Keratinocyte (primary cell): ENCODE data around the gene MRPL10. TPM values are rescaled to one million over a fixed set of nuclear protein-coding genes. Genes with fewer than 3 reads are reported as not detected.

ENCODE experiments used
- DNase-seq: peaks from one replicate; pipeline ENCODE4 v3.0.0-alpha.2; 2011; ENCODE audit warnings: low read depth, missing footprints, low spot score
- FAIRE-seq: peaks from 2 replicates; lab custom pipeline; 2011; peaks lifted over from hg19 to GRCh38; lab: Jason Lieb, UNC
- H2AFZ ChIP-seq: 2 replicates; pipeline ENCODE4 v1.6.0; 2012; ENCODE audit warnings: low read length, control low read depth, inconsistent platforms; ENCODE audit not compliant: control insufficient read depth
- H3K27ac ChIP-seq: 2 replicates; pipeline ENCODE4 v1.5.1; 2011; ENCODE audit warnings: low read length; ENCODE audit not compliant: control insufficient read depth, insufficient read depth
- H3K27me3 ChIP-seq: 3 replicates; pipeline ENCODE4 v1.6.0; 2011; ENCODE audit warnings: low read length; ENCODE audit not compliant: control insufficient read depth, insufficient read depth; ENCODE audit errors: extremely low read depth
- H3K36me3 ChIP-seq, 2 experiments: 2 replicates in 1 of 2; 3 replicates in 1 of 2; pipeline ENCODE4 v1.5.1; 2011; ENCODE audit warnings: low read length in 2 of 2, mild to moderate bottlenecking in 1 of 2; ENCODE audit not compliant: control insufficient read depth in 2 of 2, insufficient read depth in 2 of 2; ENCODE audit errors: extremely low read depth in 1 of 2
- H3K4me1 ChIP-seq: 3 replicates; pipeline ENCODE4 v1.5.1; 2011; ENCODE audit warnings: low read length; ENCODE audit not compliant: control insufficient read depth, insufficient read depth; ENCODE audit errors: extremely low read depth
- H3K4me2 ChIP-seq: 3 replicates; pipeline ENCODE4 v1.6.0; 2011; ENCODE audit warnings: low read depth, low read length; ENCODE audit not compliant: control insufficient read depth, insufficient read depth; ENCODE audit errors: extremely low read depth
- H3K4me3 ChIP-seq, 3 experiments: fragments of 200-600 bp in 1 of 3; sonication (generic) in 1 of 3; 2 replicates in 2 of 3; 3 replicates in 1 of 3; pipeline ENCODE4 v1.5.1; 2011 to 2016; ENCODE audit warnings: low read length in 3 of 3, mild to moderate bottlenecking in 3 of 3, control low read depth in 2 of 3, inconsistent platforms in 1 of 3, low read depth in 1 of 3, mixed read lengths in 1 of 3, mixed run types in 1 of 3, moderate library complexity in 1 of 3; ENCODE audit not compliant: control insufficient read depth in 2 of 3, insufficient read depth in 2 of 3; ENCODE audit errors: extremely low read depth in 1 of 3
- H3K79me2 ChIP-seq: 2 replicates; pipeline ENCODE4 v1.6.0; 2012; ENCODE audit warnings: low read length; ENCODE audit not compliant: control insufficient read depth, insufficient read depth
- H3K9ac ChIP-seq: 3 replicates; pipeline ENCODE4 v1.6.0; 2011; ENCODE audit warnings: low read length; ENCODE audit not compliant: control insufficient read depth, insufficient read depth; ENCODE audit errors: extremely low read depth
- H3K9me1 ChIP-seq: 3 replicates; pipeline ENCODE4 v1.6.0; 2011; ENCODE audit warnings: low read length; ENCODE audit not compliant: control insufficient read depth, insufficient read depth; ENCODE audit errors: extremely low read depth
- H3K9me3 ChIP-seq: 2 replicates; pipeline ENCODE4 v1.5.1; 2012; ENCODE audit warnings: low read depth, low read length; ENCODE audit not compliant: control insufficient read depth
- H4K20me1 ChIP-seq: 3 replicates; pipeline ENCODE4 v1.6.0; 2011; ENCODE audit warnings: low read length; ENCODE audit not compliant: control insufficient read depth, insufficient read depth; ENCODE audit errors: extremely low read depth
- CTCF ChIP-seq, 3 experiments: IDR thresholded peaks in 1 of 3; conservative IDR thresholded peaks in 1 of 3; optimal IDR thresholded peaks in 1 of 3; 2 replicates in 2 of 3; 3 replicates in 1 of 3; pipeline versions ENCODE3 to v1.5.1; 2011; ENCODE audit warnings: low read length in 3 of 3, mild to moderate bottlenecking in 3 of 3, moderate library complexity in 2 of 3, control low read depth in 1 of 3, inconsistent platforms in 1 of 3; ENCODE audit not compliant: insufficient read depth in 2 of 3; ENCODE audit errors: extremely low read depth in 1 of 3
- EZH2 ChIP-seq: IDR thresholded peaks from one replicate; pipeline ENCODE4 v1.6.1; 2012; ENCODE audit warnings: inconsistent platforms, mild to moderate bottlenecking, low read length, moderate library complexity
- dilution Hi-C: fragments of 300-500 bp; cut with MboI; formaldehyde crosslinking; loops from one replicate; pipeline ENCODE4 v1.7.0; 2020; ENCODE audit warnings: low sequenced_read_pairs; ENCODE audit not compliant: extremely low pct_ligation_motif_present
- polyA plus RNA-seq, 5 experiments: library from polyadenylated mRNA; depleted of rRNA in 3 of 5; stranded (reverse) in 3 of 5; stranded (forward) in 1 of 5; unstranded in 1 of 5; fragments of >200 nt; gene quantifications; 1 replicate in 1 of 5; 2 replicates in 3 of 5; 3 replicates in 1 of 5; pipeline versions ENCODE4 v1.2.1 to v1.2.3, GENCODE V29; 2011 to 2012; ENCODE audit warnings: missing spikeins in 2 of 5, low read depth in 1 of 5, low replicate concordance in 1 of 5

The MRPL10 gene
- polyA plus RNA-seq, 1 donor (not counting 4 experiments of a cell fraction or from before 2014, with no cell fraction given), result 42.4 TPM

- no peak overlapping the region for H3K9ac ChIP-seq
- dilution Hi-C loops, result no loop called here
- H3K9me3 ChIP-seq, result no peaks in the 10 kb centered on the region
- DNase-seq, result no peak
- H3K27me3 ChIP-seq, result no peaks in the 10 kb centered on the region
- H3K4me1 ChIP-seq, result peaks cover 20% of the 10 kb centered on the region
- no peak overlapping the region for H2AFZ ChIP-seq
- H3K9me1 ChIP-seq, result peaks cover 4% of the 10 kb centered on the region
- no peak for TF ChIP-seq CTCF (optimal IDR thresholded peaks at IDR 0.05 in 1 of 3, IDR thresholded peaks at IDR 0.05 in 1 of 3, conservative IDR thresholded peaks at IDR 0.05 in 1 of 3; ENCODE audit: extremely low read depth in 1 of 3, insufficient read depth in 2 of 3, low read length in 3 of 3)
- TF ChIP-seq EZH2, result no peak
- H3K79me2 ChIP-seq, result no peaks in the 10 kb centered on the region
- no peak for FAIRE-seq
- no peak overlapping the region for H3K27ac ChIP-seq
- no peaks in the 10 kb centered on the region for H4K20me1 ChIP-seq
- no peaks in the 10 kb centered on the region for H3K36me3 ChIP-seq
- no peak overlapping the region for H3K4me3 ChIP-seq
- H3K4me2 ChIP-seq, result no peak overlapping the region
Measured at GRCh38 chr17:47813077-47813476, 18.3 kb downstream of the MRPL10 start.

DNA sequence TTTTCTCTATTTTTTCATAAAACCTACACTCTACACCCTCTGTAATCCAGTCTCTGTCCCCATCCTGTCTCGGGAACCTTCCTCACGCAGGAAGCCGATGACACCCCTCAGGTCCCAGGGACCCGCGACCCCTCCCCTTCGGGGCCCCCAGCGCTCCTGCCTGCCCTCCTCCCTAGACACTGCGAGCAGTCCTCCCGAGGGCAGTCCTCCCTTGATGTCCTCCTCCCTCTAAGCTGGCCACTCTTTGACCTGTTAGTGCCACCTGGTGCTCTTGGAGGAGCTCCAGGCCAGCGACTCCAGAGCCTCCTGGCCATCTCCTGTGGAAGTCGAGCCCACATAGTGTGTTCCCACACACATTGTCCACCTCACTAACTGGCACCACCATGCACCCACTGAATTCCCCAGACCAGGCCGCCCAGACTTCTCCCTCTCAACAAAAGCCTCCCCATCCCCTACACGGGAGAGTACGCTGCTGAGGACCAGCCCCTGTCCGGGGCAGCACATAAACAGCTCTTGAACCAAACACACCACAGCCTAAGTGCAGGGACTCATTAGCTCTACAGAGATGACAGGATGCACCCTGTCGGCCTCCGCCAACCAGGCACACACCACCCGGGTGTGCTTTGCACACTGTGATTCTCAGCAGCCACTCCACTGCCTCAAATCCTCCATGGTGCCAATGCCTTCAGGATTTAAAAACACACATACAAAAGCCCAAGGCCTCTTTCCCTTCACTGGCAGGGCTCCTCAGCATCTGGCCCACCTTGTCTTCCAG lies 19.0 kb downstream of the MRPL10 start:
- H2AFZ ChIP-seq, result no peak overlapping the region
- FAIRE-seq, result no peak

More for the DNA sequence above, 19.0 kb downstream of the MRPL10 start:
- Histone ChIP-seq H3K4me2 (no peak overlapping the region), H3K9me3 (no peaks in the 10 kb centered on the region), H3K27me3 (no peaks in the 10 kb centered on the region), H3K4me3 (no peak overlapping the region), H3K9ac (no peak overlapping the region), H3K79me2 (no peaks in the 10 kb centered on the region), H3K27ac (no peak overlapping the region), H3K9me1 (peaks cover 4% of the 10 kb centered on the region), H4K20me1 (no peaks in the 10 kb centered on the region), H3K36me3 (peaks cover 0 to 4% of the 10 kb centered on the region in 2 experiments), H3K4me1 (peaks cover 20% of the 10 kb centered on the region)
- DNase-seq, result no peak
- dilution Hi-C loops, result no loop called here
- TF ChIP-seq EZH2 (no peak), CTCF (optimal IDR thresholded peaks at IDR 0.05 in 1 of 3, IDR thresholded peaks at IDR 0.05 in 1 of 3, conservative IDR thresholded peaks at IDR 0.05 in 1 of 3; ENCODE audit: extremely low read depth in 1 of 3, insufficient read depth in 2 of 3, low read length in 3 of 3) (no peak)
